ENCODE results near the gene APOA1. TPM values are rescaled to one million over a fixed set of nuclear protein-coding genes. Genes with fewer than 3 reads are reported as not detected.

APOA1 gene
- under 1 TPM in 1 of 2 experiments, not detected in 1; 0.33 TPM for total RNA-seq

DNA sequence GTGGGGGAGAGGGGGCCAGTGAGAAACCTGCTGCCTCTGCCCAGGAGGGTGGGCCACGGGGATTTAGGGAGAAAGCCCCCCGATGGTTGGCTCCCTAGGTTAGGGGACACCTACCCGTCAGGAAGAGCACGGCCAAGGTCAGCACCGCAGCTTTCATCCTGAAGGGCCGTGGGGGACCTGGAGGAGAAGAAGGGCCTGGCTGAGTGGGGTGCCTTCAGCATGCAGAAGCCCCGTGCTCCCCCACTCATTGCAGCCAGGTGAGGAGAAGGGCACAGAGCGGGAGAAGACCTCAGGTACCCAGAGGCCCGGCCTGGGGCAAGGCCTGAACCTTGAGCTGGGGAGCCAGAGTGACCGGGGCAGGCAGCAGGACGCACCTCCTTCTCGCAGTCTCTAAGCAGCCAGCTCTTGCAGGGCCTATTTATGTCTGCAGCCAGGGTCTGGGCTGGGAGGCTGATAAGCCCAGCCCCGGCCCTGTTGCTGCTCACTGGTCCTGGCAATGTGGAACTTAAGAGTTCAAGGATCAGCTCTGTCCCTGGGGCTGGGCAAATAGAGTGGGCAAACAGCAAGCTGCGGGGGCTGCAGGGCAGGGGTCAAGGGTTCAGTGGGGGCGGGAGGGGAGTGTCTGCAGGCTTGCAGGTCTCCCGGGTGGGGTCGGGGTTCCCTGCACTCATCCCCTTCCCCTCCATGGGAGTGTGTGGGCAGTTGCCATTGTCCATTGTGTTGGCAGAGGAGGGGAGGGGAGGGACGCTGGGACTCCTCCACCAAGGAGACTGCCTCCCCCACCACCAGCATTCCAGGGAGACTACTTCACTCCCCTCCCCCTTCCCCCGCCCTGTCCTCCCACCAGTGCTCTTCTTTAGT, at the start of gene APOA1:
Gene APOA1, minus strand, starts transcription at position 392 of the 861 bp plus-strand sequence. Its CDS starts 235 bp downstream, at position 157.
- Mint-ChIP-seq H3K27me3 (no peaks in the 10 kb centered on the region), H3K9me3 (no peaks in the 10 kb centered on the region), H3K27ac (no peak within 1 kb of the TSS), H3K36me3 (no peaks in the 10 kb centered on the region), H3K4me3 (no peak within 1 kb of the TSS), H3K4me1 (peaks cover 7% of the 10 kb centered on the region)
- no peak for DNase-seq

DNA sequence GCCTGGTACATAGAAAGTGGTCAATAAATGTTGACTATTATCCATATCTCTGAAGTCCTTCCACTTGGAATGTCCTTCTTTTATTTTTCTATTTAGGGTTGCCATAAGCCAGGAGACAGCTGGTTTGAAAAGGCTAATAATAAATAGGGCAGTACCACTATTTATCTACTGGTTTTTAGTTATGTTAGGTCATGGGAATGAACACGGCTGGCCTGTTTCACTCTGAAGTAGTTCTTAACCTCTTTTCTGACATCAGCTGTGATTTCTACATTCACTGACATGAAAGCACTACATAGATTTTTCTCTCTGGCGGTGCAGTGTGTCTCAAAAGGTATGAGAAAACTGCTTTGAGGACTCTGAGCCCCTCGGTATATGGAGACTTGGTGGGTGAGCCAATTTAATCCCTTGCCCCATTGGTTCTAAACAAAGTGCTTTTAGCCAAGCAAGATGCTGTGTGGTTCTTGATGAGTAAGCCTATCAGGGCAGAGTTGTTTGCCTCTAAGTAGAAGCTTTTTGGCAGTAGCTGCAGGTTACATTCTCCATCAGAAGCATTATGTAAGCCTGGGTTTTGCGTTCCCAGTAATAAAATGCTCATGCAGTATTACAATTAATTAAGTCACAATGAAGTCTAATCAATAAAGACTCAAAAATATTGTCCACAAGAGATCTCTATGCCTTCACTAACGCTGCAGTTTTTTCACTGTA, 48.7 kb upstream of the APOA1 start:
- DNase-seq, result no peak
- peaks cover 19% of the 10 kb centered on the region for H3K4me1 Mint-ChIP-seq
- peaks cover 3% of the 10 kb centered on the region for H3K36me3 Mint-ChIP-seq
- H3K27me3 Mint-ChIP-seq, result no peaks in the 10 kb centered on the region
- H3K4me3 Mint-ChIP-seq, result no peak overlapping the region
- H3K9me3 Mint-ChIP-seq, result no peaks in the 10 kb centered on the region
- no peak overlapping the region for H3K27ac Mint-ChIP-seq

DNA sequence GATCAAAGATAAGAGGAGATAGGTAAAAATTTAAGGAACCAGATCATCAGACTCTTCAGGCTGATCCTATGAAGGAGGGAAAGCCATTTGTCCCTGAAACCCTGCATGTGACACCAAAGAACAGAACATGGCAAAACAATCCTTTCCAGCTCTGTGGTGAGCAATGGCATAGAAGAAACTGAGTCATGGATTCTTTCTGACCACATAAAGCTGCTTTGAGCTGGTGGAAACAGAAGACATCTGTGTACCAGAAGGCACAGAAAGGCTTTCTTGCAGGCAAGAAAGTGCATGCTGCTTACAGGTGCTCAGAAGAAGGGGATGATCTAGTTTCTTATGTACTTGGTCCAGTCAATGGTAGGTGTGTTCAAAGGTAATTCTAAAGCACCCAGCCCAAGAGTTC, 45.0 kb upstream of the APOA1 start:
- H3K4me3 Mint-ChIP-seq, result no peak overlapping the region
- peaks cover 3% of the 10 kb centered on the region for H3K36me3 Mint-ChIP-seq
- H3K27me3 Mint-ChIP-seq, result no peaks in the 10 kb centered on the region
- no peak overlapping the region for H3K27ac Mint-ChIP-seq
- no peak for DNase-seq
- H3K9me3 Mint-ChIP-seq, result no peaks in the 10 kb centered on the region
- peaks cover 17% of the 10 kb centered on the region for H3K4me1 Mint-ChIP-seq

DNA sequence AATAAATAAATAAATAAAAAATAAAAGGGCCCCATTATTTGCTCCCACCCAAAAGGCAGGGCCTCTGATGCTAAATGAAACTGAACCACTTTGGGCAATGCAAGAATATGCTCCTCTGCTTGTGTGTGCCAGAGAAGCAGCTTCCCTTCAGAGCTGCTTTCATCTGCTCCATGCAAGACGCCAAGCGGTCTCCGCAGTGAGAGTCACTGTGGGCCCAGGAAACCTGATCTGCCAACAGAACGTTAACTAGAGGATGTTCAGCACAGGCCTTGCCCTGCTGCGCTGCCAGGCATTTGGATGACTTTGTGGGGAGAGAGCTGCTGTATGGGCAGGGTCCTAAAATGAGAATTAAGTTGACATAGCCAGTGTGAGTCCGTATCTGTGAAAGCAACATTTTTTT, 43.7 kb upstream of the APOA1 start:
- no peak overlapping the region for H3K4me3 Mint-ChIP-seq
- no peaks in the 10 kb centered on the region for H3K9me3 Mint-ChIP-seq
- H3K27ac Mint-ChIP-seq, result no peak overlapping the region
- peaks cover 4% of the 10 kb centered on the region for H3K36me3 Mint-ChIP-seq
- peaks cover 17% of the 10 kb centered on the region for H3K4me1 Mint-ChIP-seq
- no peak for DNase-seq
- no peaks in the 10 kb centered on the region for H3K27me3 Mint-ChIP-seq

DNA sequence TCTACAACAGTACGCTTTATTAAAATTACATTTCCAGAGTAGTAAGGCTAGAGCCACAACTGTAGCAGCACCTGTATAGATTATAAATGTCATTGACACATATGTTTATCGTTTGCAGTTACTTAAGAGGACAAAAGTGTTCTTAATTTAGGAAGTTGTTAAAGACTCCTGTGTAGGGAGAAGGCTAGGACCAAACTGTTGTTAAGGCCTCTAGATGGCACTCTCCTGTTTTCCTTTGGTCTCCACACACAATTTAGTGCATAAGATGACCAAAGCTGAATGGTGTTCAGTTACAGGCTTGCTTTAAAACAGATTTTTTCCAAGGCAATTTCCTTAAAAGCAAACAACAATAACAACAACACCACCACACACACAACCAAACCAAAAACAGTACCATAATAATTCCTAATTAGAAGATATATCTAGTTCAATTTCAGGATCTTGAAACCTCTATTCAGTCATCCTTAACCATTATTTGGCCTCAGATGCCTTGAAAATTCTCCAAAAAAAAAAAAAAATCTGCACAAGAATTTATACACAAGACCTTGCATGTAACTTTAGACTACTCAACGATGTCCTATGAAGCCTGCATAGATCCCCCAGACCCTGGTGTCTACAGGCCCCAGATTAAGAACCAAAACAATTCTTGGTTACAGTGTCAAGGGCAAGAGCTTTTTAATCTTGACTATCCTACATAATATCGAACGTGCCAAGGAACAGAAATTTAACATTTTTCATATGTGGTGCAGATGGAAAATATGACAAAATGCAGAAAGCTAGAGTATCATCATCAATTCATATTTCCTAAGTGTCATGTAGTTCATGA, 42.6 kb upstream of the APOA1 start:
- Mint-ChIP-seq H3K27ac (no peak overlapping the region), H3K9me3 (no peaks in the 10 kb centered on the region), H3K36me3 (peaks cover 4% of the 10 kb centered on the region), H3K4me1 (peaks cover 17% of the 10 kb centered on the region), H3K4me3 (no peak overlapping the region), H3K27me3 (no peaks in the 10 kb centered on the region)
- no peak for DNase-seq

DNA sequence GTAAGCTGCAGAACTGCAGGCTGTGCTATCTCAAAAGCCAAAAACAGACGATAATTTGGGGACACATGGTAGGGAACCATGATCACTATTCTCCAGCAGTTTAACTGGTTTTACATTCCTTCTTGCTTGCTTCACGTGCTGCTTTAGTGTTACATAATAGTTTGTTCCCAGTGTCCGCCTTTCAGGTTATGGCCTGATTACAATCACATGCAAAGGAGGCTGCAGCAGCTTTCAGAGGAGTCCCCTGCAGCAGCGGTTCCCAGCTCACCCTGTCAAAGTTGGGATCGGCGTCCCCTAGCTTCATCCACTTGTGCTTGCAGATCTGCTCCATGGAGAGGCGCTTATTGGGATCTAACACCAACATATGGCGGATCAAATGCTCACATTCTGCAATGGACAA, 39.2 kb upstream of the APOA1 start:
- Mint-ChIP-seq H3K4me3 (no peak overlapping the region), H3K36me3 (peaks cover 4% of the 10 kb centered on the region)
- no peak for DNase-seq

DNA sequence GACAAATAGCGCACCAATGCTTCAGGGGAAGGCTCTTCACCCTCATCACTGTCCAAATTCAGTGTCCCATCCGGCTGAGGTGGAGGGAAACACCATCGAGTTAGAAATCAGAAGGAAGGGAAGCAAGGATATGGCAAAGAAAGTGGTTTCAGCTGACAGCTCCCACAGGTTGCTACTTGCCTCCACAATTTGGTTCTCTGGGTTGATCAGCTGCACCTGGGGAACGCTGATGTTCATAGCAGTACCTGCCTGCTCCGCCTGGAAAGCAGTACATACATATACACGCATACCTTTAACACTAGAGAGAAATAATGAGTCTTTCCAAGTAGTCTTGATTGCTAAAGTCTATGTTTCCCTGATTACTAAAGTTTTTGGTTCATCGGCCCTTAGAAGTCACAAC, 37.8 kb upstream of the APOA1 start:
- Mint-ChIP-seq H3K36me3 (peaks cover 1% of the 10 kb centered on the region), H3K4me3 (no peak overlapping the region), H3K9me3 (no peaks in the 10 kb centered on the region), H3K27ac (no peak overlapping the region), H3K4me1 (peaks cover 3% of the 10 kb centered on the region), H3K27me3 (no peaks in the 10 kb centered on the region)
- DNase-seq, result no peak

More for the DNA sequence above, 39.2 kb upstream of the APOA1 start:
- H3K27me3 Mint-ChIP-seq, result no peaks in the 10 kb centered on the region
- no peak overlapping the region for H3K27ac Mint-ChIP-seq
- H3K9me3 Mint-ChIP-seq, result no peaks in the 10 kb centered on the region
- peaks cover 9% of the 10 kb centered on the region for H3K4me1 Mint-ChIP-seq

DNA sequence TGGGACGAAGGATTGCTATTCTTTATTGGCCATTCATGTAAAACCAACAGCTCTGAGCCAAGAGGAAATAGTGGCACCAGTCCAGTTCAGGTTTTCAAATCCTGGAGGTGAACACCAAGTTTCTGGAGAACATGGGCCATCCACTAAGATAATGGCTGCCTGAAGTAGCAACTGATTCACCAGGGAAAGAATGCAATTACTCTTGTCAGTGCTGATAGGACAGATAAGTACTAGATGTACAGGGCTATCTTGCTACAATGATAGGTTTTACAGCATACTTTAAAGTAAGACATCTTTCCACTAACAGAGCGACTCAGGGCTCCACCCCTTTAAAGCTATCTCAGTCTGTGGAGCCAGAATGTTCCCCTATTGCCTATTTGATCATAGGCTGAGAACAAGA, 36.8 kb upstream of the APOA1 start:
- no peak for DNase-seq
- Mint-ChIP-seq H3K4me3 (no peak overlapping the region), H3K4me1 (peaks cover 4% of the 10 kb centered on the region), H3K27ac (no peak overlapping the region), H3K27me3 (no peaks in the 10 kb centered on the region), H3K9me3 (no peaks in the 10 kb centered on the region), H3K36me3 (peaks cover 1% of the 10 kb centered on the region)

DNA sequence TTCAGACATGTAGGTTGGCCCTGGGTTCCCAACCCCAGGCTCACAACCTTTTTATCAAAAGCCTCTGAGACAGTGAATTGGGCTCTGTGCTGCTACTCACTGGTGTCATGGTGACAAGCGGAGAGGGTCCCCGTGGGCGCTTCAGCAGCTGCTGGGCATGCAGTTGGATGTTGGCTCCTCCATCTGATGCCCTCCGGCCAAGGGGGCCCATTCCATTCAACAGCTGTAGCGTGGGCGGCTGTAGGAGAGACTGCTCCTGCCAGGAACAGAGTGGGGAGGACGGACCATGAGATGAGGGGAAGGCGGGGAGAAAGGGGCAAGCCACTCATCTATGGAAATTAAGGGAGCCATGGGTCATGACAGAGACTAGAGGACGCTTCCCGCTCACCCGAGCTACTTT, 36.0 kb upstream of the APOA1 start:
- H3K27me3 Mint-ChIP-seq, result no peaks in the 10 kb centered on the region
- H3K27ac Mint-ChIP-seq, result no peak overlapping the region
- H3K4me3 Mint-ChIP-seq, result no peak overlapping the region
- no peaks in the 10 kb centered on the region for H3K9me3 Mint-ChIP-seq
- H3K4me1 Mint-ChIP-seq, result peaks cover 4% of the 10 kb centered on the region
- peaks cover 3% of the 10 kb centered on the region for H3K36me3 Mint-ChIP-seq
- no peak for DNase-seq

DNA sequence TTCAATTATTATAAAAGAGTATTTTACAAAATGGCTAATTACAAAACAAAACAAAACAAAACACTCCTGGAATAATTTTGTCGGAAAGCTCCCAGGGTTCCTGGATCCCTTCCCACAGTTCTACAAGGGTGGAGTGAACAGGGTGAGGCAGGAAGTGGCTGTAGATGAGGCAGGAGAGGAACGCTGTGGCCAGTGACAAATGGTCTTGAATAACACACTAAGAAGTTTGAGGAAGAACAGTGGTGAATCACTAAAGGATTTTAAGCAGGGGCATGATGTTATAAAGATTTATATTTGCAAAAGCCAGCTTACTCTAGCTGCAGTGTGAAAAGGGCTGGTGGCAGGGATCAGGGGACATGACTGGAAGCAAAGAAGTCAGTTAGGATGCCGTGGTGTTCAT, 33.8 kb upstream of the APOA1 start:
- Mint-ChIP-seq H3K27me3 (no peaks in the 10 kb centered on the region), H3K27ac (no peak overlapping the region), H3K9me3 (no peaks in the 10 kb centered on the region), H3K4me3 (no peak overlapping the region), H3K36me3 (peaks cover 1% of the 10 kb centered on the region), H3K4me1 (peaks cover 4% of the 10 kb centered on the region)
- DNase-seq, result no peak

DNA sequence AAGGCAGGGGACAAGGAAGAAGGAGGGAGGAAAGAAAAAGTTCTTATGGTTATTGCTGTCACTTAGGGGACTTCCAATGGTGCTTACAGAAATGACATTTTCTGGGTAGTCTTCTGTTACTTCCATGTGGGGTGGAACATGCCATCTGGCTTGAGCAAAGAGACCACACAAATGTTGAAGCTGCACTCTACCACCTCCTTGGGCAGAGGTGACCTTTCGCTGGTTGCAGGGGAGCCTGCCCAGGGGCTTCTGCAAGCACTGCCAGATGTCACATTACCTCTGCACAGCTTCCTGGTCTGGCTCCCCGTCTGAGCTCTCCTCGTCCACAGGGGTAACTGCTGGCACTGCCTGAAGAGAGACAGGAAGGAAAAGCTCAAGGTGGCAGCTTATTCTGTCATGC, 32.6 kb upstream of the APOA1 start:
- no peak for DNase-seq
- H3K4me1 Mint-ChIP-seq, result peaks cover 4% of the 10 kb centered on the region
- H3K27ac Mint-ChIP-seq, result no peak overlapping the region

DNA sequence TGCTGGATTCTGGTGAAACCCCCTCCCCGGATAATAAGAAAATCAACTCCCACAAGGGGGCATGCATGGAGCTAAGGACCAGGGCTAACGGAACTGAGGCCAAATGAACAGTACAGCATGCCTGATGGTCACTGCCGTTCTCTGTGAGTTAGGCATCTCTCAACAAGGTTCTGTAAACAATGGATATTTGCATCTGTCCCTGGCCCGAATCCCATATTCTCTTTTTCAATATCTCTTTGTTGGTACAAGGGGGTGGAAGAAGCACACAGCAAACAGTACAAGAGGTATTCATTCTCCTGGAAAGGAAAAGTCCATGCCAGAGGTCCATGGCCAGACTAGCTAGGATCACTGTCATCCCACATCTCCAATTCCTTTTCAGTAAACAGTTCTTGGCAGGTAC, 32.2 kb upstream of the APOA1 start:
- peaks cover 1% of the 10 kb centered on the region for H3K36me3 Mint-ChIP-seq

More for the DNA sequence above, 32.6 kb upstream of the APOA1 start:
- Mint-ChIP-seq H3K27me3 (no peaks in the 10 kb centered on the region), H3K4me3 (no peak overlapping the region), H3K36me3 (peaks cover 1% of the 10 kb centered on the region), H3K9me3 (no peaks in the 10 kb centered on the region)

DNA sequence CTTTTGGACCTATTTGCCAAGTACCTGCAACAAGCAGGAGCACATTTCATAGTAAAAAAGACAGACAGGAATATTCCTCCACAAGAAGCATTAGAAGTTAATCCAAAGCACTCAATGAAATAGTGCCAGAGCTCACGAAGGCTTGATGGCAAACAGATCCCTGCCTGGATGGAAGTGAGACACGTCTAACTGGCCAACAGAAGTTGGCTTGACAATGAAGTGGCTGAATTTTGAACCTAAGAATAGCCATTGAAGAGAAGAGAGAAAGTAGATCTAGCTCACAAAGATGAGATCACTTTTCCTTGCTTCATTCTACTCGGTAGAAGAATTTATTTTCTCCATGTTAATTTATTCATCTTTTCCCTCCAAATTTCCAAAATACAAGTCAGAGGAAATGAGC, 30.6 kb upstream of the APOA1 start:
- no peak overlapping the region for H3K27ac Mint-ChIP-seq
- H3K36me3 Mint-ChIP-seq, result peaks cover 6% of the 10 kb centered on the region
- no peaks in the 10 kb centered on the region for H3K9me3 Mint-ChIP-seq
- no peak for DNase-seq
- H3K27me3 Mint-ChIP-seq, result no peaks in the 10 kb centered on the region
- no peak overlapping the region for H3K4me3 Mint-ChIP-seq
- H3K4me1 Mint-ChIP-seq, result peaks cover 4% of the 10 kb centered on the region

More for the DNA sequence above, 32.2 kb upstream of the APOA1 start:
- peaks cover 4% of the 10 kb centered on the region for H3K4me1 Mint-ChIP-seq
- no peak overlapping the region for H3K27ac Mint-ChIP-seq
- no peaks in the 10 kb centered on the region for H3K27me3 Mint-ChIP-seq
- no peak overlapping the region for H3K4me3 Mint-ChIP-seq
- no peak for DNase-seq
- H3K9me3 Mint-ChIP-seq, result no peaks in the 10 kb centered on the region

DNA sequence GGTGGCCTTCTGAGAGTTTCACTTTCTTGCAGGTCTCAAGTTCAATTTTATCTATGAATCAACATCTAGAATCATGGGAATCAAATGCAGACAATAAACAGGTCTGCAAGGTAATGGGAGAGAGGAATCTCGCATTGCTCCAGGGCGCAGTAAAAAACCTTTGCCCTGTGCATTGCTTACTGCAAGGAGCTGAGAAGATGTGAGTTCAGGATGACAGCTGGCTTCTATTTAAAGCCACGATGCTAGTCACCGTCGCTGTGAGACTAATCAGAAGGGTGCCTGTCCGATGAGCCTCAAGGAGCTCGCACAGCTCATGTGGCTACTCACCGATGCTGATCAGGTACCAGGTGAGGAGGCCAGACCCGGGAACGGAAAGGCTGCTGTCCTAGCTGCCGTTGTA, 30.2 kb upstream of the APOA1 start:
- H3K27me3 Mint-ChIP-seq, result no peaks in the 10 kb centered on the region
- no peak overlapping the region for H3K27ac Mint-ChIP-seq
- no peaks in the 10 kb centered on the region for H3K9me3 Mint-ChIP-seq
- no peak overlapping the region for H3K4me3 Mint-ChIP-seq
- peaks cover 6% of the 10 kb centered on the region for H3K36me3 Mint-ChIP-seq
- DNase-seq, result no peak
- peaks cover 4% of the 10 kb centered on the region for H3K4me1 Mint-ChIP-seq

Measured in activated naive CD8-positive, alpha-beta T cell treated with anti-CD3 and anti-CD28 coated beads for 36 hours (primary cell).